Smooth muscle cell of trachea (primary cell): ENCODE results near the gene RNPEPL1. TPM values are rescaled to one million over a fixed set of nuclear protein-coding genes. Genes with fewer than 3 reads are reported as not detected.

ENCODE experiments used
- total RNA-seq: library from RNA; depleted of rRNA; stranded (reverse); fragments of >200 nt; gene quantifications from 2 replicates; pipeline ENCODE4 v1.2.1, GENCODE V29; 2014

The RNPEPL1 gene
- 30.1 and 36.4 TPM in 2 replicates for total RNA-seq

GRCh38 chr2:240567872-240568677 lies at the start of gene RNPEPL1:
Gene RNPEPL1, plus strand, starts transcription at chr2:240568484. Its CDS starts 103 bp downstream, at chr2:240568587.

GRCh38 chr2:240557808-240558207 lies 10.5 kb upstream of the RNPEPL1 start, which contains the start of gene ANKMY1:
Gene ANKMY1, minus strand, starts transcription at chr2:240557988. Its CDS starts 653 bp downstream, at chr2:240557335.

DNA sequence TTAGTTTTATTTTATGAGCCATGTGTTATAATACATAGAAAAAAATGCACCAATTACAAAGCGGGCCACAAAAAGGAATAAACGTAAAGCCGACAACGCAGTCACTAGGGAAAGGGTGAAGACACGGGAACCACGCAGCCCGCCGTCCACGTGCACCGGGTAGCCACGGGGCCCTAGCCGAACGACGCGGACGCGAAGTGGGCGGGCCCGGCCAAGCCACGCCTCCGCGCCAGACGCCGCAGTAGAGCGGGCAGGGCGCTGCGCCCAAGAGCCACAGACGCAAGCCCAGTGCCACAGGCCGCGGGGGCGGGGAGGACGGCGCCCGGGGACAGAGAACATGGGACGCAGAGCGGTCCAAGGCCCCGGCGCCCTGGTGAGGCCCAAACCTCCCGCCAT lies 8.2 kb upstream of the RNPEPL1 start, which contains the start of gene DUSP28:
TSS of gene DUSP28 (plus strand) at position 274 of the 396 bp plus-strand sequence. CDS start 328 bp downstream, outside the sequence.

DNA sequence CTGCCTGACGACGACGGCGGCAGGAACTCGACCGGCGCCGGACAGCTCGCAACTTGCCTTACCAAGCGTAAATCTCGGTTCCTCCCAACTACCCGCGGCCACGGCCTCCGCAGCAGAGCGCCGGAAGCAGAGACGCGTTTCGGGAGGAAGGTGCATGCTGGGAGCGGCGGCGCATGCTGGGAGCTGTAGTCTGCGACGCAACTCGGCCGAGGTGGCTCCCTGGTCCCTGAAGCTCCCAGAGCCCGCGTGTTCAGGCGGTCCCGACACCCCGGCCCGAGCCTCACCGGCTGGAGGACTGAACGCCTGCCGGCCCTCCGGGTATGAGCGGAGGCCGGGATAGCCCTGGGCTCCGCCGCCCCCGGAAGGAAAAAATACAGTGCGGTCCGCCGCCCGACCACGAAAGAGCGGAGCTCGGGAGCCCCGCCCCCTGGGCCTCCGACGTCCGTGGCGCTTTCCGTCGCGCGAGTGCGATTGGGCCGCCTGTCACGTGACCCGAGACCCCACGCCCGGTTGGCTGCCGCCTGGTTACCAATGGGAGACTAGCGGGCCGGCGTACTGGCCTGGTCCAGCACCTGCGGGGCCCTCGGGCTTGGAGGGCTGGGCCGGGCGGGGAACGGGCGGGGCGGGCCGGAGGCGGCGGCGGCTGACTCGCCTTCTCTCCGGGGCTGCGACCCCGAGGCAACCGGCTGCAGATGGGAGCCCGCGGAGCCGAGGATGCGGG lies 18.1 kb downstream of the RNPEPL1 start, which contains the start of gene CAPN10:
TSS of gene CAPN10 (plus strand) at position 537 of the 721 bp plus-strand sequence. CDS start at position 715, 178 bp downstream.

GRCh38 chr2:240624950-240625621 lies 56.8 kb downstream of the RNPEPL1 start, which contains the start of gene GPR35:
Gene GPR35, plus strand, starts transcription at chr2:240625480. Its CDS starts 4,473 bp downstream, at chr2:240629953.

Other genes starting within 250 kb of the RNPEPL1 start
- 143 and 371 TPM in 2 replicates for gene GPC1, start 132.8 kb upstream of the RNPEPL1 start, total RNA-seq
- 7.0 and 8.4 TPM in 2 replicates for gene ANKMY1, start 10.5 kb upstream of the RNPEPL1 start, total RNA-seq
- 3.1 and 3.3 TPM in 2 replicates for gene DUSP28, start 8.1 kb upstream of the RNPEPL1 start, total RNA-seq
- gene CAPN10, start 18.2 kb downstream of the RNPEPL1 start, total RNA-seq = 24.0 and 24.6 TPM in 2 replicates
- 0.99 TPM in 1 of 2 replicates, not detected in the other for gene GPR35, start 57.0 kb downstream of the RNPEPL1 start, total RNA-seq
- 0.17 TPM in 1 of 2 replicates, not detected in the other for gene AQP12B, start 114.4 kb downstream of the RNPEPL1 start, total RNA-seq
- not detected in 2 replicates for gene AQP12A, start 123.4 kb downstream of the RNPEPL1 start, total RNA-seq